HG03442 (cell line): ENCODE measurements around the gene CASZ1.

Experiments
- ATAC-seq: cut with Tn5 transposase; IDR thresholded peaks from one replicate; pipeline ENCODE4 v1.9.1; 2021; ENCODE audit warnings: mild to moderate bottlenecking, moderate library complexity; ENCODE audit not compliant: unreplicated experiment

Gene CASZ1

DNA sequence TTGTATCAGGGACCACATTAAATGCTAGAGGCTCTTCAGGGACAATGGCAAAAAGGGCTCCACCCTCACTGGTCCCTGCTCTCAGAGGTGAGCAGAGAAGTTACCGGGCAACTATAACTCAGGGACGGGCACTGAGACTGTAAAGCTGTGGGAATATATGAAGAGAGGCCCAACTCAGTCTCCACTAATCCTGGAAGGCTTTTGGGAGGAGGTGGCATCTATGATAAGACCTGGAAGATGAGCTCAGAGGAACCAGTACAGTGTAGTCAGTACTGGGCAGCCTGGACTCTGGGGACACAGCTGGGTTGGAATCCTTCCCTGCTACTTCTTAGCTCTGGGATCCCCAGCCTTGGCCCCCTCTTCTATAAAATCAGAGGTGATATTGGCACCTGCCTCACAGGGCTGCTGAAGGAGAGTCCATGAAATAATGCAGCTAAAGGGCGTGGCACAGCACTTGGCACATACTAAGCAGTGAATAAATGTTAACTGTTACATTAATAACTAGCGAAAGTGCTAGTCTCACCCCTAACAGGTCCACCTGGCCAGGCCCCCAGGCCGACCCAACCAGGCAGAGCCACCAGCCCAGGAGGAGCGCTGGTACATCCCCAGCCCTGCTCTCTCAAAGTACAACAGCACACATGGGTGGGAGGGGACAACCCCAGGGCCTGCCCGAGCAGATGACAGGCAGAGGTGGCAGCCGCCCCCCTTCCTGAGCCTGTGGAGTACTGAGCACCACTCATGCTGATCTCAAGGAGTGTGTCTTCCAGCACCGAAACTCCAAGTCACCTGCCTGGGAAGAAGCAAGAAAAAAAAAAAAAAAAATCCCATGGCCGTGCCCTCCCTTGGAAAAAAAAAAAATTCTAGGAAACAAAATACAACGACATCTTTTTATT lies 62.7 kb downstream of the CASZ1 start:
- no peak for ATAC-seq

DNA sequence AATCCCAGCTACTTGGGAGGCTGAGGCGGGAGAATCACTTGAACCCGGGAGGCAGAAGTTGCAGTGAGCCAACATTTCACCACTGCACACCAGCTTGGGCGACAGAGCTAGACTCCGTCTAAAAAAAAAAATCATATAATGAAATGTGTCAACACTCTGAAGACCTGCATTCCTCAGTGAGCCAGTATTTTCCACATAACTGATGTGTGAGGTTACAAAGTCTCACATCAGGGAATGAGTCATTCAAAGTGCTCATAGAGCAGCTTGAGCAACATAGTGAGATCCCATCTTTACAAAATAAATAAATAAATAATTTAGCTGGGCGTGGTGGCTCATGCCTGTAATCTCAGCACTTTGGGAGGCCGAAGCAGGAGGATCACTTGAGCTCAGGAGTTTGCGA lies 65.5 kb downstream of the CASZ1 start:
- no peak for ATAC-seq

DNA sequence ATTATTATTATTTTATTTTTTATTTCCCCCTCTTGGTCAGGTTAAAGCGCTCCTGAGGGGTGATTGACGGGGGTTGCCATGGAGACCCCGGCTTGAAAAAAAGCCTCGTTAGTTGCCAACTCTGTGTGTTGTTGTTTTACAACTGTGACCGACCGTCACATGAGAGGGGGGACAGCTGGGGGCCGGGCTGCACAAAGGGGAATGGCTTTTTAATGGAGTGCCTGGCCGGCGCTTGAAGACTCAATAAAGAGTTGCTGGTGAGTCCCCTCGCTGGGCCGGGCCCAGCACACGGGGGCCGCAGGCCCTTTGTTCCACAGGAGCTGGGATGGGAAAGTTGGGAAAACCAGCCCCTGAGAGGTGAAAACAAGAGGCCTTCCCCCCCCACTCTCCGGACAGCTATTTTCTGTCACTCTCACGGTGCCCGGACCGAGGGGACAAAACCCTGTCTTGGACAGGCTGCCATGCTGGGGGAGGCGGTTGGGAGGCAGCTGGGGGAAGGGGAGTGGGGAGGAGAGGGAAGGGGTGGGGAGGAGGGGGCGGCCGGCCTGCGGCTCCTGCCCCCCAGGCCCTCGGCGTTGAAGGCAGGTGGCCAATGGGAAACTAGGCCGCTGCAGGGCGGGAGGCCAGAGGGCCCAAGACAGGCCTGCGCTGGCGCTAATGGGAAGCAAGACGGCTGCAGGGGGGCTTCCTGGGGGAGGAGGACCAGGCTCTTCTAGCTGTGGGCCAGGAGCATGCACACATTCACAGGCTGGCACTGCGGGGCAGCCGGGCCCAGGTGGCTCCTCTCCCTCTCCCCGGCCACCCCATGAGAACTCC lies 67.6 kb downstream of the CASZ1 start:
- ATAC-seq: no peak

DNA sequence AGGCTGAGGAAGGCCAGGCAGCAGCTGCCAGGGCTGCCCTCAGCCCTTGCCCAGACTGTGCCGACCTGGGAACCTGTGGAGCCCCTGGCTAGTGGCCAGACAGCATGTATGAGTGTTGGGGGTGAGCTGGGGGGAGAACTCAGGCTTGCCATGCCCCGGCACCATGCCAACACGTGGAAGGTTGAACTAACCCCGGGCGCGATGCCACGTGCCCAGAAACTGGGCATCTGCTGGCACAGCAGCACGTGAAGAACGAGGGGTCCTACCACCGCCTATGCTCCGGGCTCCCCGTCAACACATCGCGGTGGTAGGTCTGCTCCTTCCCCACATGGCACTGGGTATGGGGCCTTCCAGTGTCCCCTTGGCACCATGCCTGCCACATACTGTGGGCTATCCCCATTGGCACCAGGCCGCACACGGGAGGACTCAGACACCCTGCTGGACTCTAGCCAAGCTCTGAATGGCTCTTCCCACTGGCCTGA lies 68.7 kb downstream of the CASZ1 start:
- ATAC-seq: no peak

DNA sequence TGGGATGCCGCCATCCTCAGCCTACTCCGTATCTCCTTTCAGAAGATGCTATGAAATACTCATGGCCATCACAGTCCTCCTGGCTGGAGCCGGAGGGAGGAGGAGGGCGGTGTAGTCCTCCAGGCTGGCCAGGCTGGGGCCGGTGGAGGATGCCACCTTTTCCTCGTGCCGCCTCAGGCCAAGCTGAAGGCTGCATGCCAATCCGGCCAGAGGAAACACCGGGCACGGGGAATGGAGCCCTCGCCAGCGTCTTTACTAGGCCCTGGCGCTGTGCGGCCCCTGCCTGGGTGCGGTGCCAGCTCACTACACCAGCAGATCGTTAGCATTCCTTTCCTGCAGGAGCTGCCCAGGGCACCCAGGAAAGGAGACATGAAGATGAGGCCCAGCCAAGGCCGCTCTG lies 70.1 kb downstream of the CASZ1 start:
- no peak for ATAC-seq

DNA sequence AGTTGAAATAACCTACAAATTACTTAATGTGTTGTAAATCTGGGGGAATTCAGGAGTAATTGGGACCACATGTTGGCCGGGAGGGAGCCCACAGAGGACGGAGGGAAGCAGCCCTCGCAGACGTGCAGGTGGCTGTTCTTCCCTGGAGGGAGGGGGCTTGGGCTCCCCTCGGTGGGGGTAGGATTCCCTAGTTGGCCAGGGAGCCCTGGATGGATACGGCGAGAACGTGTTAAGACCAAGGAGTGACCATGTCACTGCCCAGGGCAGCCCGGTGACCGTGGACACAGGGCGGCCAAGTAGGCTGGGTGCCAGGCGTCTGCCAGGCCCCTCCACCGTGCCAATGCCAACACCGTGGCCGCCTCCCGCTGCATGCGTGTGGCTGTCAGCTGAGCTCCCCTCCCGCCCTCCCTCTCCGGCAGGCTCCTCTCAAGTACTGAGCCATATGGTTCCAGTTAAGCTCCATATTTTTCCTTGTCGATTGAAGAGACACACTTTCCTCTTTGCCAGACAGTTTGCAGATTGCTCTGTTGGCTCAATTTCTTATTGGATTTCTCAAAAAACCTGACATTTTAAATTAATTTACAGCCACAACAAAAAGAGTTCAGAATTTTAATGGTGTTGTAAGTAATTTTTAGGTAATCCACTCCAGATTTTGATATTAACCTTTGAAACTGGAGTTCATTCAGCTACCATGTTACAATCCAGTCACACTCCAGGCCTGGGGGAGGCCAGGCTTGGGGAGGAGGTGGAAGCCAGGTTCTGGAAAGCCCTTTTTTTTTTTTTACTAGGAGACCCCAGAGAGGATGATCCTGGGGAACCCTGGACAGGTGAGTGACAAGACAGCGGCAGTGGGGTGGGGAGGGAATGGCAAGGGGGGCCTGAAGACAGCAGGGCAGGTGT lies 71.2 kb downstream of the CASZ1 start:
- no peak for ATAC-seq

DNA sequence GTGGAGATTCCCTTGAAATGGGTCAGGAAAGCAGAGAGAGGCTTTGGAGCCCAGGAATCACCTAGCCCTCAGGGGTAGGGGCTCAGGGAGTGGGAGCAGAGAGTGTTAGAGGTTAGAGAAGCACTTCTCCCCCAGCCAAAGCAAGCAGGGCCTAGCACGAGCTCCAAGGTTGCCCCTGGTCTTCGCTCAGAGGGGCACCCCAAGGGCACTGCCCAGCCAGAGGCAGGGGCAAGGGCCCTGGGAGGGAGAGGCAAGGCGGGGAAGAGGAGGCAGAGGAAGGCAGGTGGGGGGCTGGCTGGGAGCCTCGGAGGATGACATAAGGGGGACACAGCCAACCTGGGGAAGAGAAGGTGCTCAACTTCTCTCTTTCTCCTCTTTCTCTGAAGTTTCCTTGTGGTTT lies 71.9 kb downstream of the CASZ1 start:
- ATAC-seq: no peak

DNA sequence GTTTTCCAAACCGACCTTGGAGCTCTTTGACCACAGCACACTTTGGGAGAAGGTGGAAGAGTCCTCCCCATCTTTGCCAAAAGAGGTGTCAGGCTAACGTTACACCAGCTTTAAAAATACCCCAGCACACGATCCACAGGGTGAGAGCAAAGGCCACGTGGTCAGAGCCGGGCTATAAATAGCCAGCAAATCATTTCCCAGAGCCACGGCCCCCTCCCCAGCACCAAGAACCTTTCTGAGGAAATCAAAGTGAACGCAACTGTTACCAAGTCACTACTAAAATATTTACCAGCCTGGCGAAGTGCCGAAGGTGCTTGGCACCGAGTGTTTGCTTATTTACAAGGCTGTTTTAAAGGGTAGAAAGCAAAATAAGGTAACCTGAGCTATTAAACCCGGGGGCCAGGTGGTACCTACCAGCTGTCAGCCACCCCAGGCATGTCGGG lies 72.4 kb downstream of the CASZ1 start:
- no peak for ATAC-seq

DNA sequence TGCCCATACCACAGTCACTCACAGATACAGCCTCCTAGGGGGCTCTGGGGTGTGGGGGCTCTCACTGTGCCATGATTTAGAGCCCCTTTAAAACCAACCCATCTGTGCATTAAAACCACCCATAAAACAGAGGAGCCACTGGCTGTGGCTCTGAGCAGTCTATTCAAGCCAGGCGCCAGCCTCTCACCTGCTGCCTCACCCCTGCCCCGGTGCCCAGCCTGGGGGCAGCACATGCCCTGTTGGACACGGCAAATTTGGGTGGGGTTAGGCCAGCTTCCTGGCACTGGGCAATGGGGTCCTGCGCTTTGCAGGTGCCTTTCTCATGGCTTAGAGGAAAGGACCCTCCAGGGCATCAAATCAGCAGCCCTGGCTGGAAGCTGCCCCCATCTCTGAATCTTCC lies 73.1 kb downstream of the CASZ1 start:
- ATAC-seq: no peak

DNA sequence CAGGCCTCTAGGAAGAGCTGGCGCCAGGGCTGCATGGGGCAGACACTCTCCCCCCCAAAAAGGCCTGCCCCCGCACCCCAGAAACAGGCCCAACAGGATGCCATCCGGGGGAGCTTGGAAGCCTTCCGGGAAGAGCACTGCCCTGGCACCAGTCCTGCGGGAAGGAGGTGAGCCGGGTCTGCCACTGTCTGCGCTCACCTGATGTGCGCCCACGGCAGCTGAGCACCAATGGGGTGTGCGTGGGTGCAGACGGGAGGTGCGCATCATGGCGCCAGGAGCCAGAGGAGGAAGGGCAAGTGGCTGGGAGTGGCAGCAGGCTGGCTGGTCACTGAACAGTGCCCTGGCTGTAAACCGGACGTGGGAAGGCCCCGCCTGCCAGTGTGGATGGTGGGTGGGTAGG lies 73.6 kb downstream of the CASZ1 start:
- ATAC-seq: no peak

DNA sequence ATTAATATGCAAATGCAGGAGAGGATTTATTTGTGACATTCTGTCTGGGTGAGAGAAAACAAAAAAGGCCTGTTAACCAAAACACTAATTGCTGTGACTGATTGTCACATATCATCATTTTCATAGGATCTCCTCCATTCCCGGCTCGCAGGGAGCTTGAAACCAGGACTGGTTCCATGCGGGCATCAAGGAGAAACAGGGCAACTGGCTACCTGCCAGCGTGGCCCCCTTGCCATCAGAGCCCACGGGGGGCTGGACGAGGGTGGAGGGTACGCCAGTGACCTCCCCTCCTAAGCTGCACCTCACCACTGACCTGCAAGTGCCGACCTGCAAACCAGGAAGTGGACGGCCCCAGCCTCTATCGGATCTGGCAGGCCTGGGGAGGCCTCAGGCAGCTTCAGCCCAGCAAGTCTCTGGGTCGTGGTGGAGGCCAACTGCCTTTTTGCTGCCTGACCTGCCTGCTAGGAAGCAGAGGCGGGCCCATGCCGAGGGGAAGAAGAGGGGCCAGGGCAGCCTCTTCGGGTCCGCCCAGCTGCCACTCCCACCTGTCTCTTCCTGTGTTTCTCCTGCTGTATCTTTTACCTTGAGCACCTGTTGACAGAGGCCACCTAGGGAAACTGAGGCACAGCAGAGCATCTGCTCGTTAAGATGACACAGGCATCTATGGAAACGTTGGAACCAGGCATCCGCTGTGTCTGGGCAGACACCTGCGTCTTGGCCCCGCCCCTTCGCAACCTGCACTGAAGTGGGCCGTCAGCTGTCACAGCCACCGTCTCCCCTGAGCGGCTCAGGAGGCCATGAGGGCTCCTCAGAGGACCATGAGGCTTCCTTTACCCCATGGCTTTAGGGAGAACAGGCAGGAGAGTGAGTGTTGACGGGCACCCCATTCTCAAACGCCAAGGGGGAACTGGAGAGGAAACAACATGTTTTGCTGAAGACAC lies 74.8 kb downstream of the CASZ1 start:
- no peak for ATAC-seq

DNA sequence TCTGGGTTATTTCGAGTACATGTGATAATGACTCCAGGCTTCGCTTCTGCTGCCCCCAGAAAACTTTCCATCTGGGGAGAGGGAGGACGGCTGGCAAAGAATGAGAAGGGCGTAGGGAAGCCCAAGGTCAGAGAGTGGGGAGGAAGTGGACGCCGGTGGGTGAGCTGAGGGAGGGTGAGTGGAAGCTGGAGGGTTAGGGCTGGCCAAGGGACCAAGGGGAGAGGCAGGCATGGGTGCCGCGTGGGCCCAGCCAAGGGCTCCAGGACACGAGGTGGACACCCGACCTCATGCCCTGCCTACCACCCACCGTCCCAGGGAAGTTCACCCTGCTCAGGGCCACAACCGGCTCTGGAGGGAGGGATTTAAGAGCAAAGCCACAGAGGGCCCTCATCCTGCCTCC lies 75.8 kb downstream of the CASZ1 start:
- ATAC-seq: no peak

DNA sequence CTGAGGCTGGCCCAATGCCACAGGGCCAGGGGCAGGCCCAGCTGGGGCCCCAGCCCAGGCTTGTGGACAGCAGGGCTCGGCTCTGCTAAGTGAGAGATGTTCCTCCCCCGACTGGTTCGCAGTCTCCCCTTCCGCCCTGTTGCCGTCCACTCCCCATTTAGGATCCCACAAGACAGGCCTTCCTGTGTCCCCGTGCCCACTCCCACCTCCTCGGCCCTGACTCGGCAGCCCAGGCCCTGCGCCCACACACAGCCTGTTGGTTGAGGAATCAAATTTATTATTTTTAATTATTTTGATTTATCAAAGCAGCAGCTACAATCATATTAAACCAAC lies 78.4 kb downstream of the CASZ1 start:
- ATAC-seq: no peak

DNA sequence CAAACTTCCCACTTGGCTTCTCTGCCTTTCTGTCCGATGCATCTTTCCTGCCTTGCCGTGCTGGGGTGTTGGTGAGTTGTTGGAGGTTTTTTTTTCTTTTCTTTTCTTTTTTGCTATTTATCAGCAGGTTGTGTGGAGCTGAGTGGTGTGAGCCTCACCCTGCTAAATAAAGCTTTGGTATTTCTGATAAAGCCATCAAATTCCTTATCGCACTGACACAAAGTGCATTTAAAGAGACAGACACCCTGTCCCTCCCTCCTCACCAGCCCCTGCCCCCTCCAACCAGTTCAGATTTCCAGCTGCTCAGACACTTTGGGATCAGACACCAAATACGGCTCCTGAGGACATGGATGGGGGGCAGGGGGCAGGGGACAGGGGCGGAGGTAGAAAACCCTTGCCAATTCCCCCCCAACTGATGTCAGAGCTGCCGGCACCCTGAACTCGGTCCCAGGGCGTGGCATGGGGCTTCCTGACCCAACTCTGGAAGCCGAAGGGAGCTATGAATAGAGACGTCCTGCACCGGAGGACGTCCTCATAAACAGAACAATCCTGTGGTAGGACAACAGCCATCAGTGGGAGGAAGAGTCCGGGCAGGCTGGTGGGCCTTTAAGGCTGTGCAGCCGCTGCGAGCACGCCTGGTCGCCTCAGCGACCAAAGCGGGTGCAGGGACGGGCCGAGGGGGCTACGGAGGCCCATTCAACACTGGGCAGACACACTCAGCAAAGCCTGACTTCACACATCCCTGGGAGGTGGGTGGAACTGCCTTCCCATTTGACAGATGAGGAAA lies 79.0 kb downstream of the CASZ1 start:
- ATAC-seq: no peak

DNA sequence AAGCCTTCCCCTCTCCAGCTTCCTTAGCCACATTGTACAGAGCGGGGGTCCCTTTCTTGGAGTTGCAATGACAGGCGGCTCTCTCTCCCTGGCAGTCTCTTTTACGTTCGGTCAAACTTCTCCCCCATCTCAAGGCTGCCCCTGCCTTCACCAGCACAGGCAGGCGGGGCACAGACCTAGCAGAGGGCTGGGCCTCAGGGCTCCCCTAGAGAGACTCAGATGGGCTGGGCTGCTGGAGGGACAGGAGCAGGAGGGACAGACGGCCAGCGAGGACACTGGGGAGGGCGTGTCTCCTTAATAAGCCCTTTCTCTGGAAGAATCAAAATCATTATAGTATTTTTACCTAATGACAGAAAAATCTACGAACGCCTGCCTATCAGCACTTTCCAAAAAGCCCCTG lies 79.6 kb downstream of the CASZ1 start:
- ATAC-seq: no peak

DNA sequence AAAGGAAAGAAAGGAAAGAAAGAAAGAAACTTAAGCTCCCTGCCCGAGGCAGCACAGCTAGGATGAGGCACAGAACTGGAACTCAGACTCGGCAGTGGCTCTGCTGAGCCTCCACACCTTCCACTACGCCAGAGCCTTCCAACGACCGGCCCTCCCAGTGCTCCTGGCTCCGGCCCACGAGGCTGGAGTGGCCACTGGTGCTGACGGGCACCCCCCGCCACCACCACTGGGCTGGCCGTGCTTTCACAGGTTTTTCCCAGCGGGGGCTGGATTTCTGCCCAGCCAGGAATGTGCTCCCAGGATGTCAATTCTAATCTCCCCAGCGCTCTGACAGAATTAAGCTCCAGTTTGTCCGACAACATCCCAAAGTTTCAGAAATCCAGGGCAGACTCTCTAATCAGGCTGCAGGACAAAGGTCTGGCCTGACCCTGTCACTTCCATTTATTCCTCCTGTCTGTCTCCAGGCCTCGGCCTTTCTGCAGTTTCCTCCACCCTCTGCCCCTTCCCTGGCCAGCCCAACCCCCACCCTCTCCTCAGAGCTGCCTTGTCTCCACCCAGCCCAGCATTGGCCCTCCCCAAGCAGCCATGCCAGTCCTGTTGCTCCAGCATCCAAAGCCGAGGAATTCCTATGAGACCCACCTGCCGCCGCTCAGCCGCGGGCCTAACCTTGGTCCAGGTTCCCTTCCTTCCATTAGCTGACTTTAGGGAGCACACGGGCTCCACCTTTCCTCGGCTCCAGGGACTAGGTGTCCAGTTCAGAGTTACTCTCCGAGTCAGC lies 81.9 kb downstream of the CASZ1 start:
- no peak for ATAC-seq

DNA sequence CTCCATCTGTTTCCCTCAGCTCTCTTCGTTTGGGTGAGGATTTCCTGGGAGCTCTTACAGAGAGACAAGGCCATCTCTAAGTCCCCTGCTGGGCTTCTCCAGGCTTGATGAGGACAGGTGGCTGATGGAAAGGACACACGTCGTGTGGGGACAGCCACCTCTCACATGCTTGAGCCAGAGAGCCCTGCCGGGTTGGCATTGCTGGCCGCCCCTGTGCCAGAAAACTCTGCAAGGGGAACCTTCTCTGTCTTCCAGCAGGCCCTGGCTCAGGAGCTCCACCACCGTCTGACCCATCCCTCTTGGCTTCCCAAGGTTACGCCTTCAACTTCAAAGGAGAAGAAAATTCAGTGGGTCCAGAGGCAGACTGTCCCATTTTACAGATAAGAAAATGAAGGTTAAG lies 82.8 kb downstream of the CASZ1 start:
- ATAC-seq: no peak

DNA sequence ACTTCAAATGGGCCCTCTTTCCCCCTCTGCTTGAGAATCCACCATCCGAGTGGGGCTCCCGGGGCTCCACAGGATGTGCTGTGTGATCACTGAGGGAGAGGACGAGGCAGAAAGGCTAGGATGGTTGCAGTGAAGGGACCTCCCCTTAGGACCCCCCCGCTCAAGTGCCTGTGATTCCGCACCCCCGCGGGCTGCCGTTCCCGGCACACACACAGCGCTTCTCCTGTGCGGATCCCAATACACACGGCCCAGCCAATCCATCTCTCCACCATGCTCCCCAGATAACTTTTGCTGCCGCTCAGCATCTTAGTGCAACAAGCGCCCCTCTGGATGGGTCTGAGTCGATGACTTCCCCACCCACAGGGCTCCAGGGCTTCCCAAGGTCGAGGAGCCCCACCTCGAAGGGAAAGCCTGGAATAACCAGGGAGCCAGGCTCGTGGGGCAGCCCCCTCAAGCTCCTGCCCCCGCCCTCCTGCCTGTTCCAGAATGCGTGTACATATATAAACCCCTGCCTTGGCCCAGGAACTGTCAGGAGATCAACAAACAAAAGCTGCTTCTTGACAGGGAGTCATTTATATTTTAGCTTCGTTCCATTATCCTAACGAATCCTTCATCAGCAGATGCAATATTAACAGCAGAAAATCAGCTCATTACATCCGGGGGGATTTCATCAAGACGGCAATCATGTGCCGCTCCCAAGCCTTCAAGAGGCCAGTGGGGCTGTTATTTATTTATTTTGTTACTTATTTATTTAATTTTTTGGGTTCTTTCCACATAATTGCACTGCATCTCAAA lies 83.7 kb downstream of the CASZ1 start:
- no peak for ATAC-seq
